Esophagus muscularis mucosa (tissue), 3 donors: ENCODE measurements around the gene SBK3.

ENCODE experiments used
- POLR2A ChIP-seq: fragments of 450-650 bp; IDR thresholded peaks from one replicate; pipeline ENCODE4 v1.6.1; 2017; ENCODE audit warnings: antibody characterized with exemption, moderate library complexity, mild to moderate bottlenecking, low read depth
- POLR2AphosphoS5 ChIP-seq, 2 donors: sonication (generic); formaldehyde crosslinking; IDR thresholded peaks; one replicate each; pipeline ENCODE4 v1.6.1; 2017; ENCODE audit warnings: antibody characterized with exemption in 2 of 2
- TF ChIP-seq, protein P1 (sequence below), 3 experiments: fragments of 200-600 bp in 2 of 3; fragments of 450-650 bp in 1 of 3; sonication (generic) in 2 of 3; IDR thresholded peaks; one replicate each; pipeline ENCODE4 v1.5.1; 2017 to 2019; ENCODE audit warnings: antibody characterized with exemption in 3 of 3, mild to moderate bottlenecking in 2 of 3, moderate library complexity in 1 of 3

DNA sequence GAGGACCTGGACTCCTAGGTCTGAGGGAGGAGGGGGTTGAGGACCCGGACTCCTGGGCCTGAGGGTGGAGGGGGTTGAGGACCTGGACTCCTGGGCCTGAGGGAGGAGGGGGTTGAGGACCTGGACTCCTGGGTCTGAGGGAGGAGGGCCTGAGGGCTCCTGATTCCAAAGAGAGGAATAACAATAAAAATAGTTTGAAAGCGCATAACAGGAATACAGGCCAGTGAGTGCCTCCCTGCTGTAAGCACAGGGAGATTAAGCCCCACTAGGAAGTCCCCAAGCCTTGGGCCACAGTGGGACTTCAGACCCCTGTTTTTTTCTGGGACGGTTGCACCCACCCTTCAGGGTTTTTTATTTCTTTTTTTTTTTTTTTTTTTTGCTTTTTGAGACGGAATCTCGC is 7.2 kb downstream of the SBK3 start:
- TF ChIP-seq, protein P1, sequence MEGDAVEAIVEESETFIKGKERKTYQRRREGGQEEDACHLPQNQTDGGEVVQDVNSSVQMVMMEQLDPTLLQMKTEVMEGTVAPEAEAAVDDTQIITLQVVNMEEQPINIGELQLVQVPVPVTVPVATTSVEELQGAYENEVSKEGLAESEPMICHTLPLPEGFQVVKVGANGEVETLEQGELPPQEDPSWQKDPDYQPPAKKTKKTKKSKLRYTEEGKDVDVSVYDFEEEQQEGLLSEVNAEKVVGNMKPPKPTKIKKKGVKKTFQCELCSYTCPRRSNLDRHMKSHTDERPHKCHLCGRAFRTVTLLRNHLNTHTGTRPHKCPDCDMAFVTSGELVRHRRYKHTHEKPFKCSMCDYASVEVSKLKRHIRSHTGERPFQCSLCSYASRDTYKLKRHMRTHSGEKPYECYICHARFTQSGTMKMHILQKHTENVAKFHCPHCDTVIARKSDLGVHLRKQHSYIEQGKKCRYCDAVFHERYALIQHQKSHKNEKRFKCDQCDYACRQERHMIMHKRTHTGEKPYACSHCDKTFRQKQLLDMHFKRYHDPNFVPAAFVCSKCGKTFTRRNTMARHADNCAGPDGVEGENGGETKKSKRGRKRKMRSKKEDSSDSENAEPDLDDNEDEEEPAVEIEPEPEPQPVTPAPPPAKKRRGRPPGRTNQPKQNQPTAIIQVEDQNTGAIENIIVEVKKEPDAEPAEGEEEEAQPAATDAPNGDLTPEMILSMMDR (IDR thresholded peaks at IDR 0.05), result no peak
- TF ChIP-seq POLR2A (no peak), POLR2AphosphoS5 (IDR thresholded peaks at IDR 0.05) (no peak)
